Smooth muscle cell (in vitro differentiated cells): ENCODE results near the gene WDR11. TPM values are rescaled to one million over a fixed set of nuclear protein-coding genes. Genes with fewer than 3 reads are reported as not detected.

ENCODE experiments used
- DNase-seq: peaks from one replicate; lab custom pipeline; 2025; ENCODE audit not compliant: unreplicated experiment; lab: John Stamatoyannopoulos, UW
- H2AFZ ChIP-seq: fragments of 200-600 bp; sonication (generic); 2 replicates; pipeline ENCODE4 v1.6.0; 2016; ENCODE audit warnings: antibody characterized with exemption, low read depth, mild to moderate bottlenecking
- H3F3A ChIP-seq: fragments of 200-600 bp; sonication (generic); 2 replicates; pipeline ENCODE4 v1.6.0; 2017; ENCODE audit warnings: antibody characterized with exemption, low read depth
- H3K27ac ChIP-seq: fragments of 200-600 bp; sonication (generic); 2 replicates; pipeline ENCODE4 v1.5.1; 2016; ENCODE audit warnings: low read depth, mild to moderate bottlenecking
- H3K27me3 ChIP-seq: fragments of 200-600 bp; sonication (generic); 2 replicates; pipeline ENCODE4 v1.6.1; 2016; ENCODE audit warnings: low read depth, mild to moderate bottlenecking
- H3K36me3 ChIP-seq: fragments of 200-600 bp; sonication (generic); 2 replicates; pipeline ENCODE4 v1.5.1; 2016; ENCODE audit warnings: low read depth
- H3K4me1 ChIP-seq: fragments of 200-600 bp; sonication (generic); 2 replicates; pipeline ENCODE4 v1.5.1; 2016; ENCODE audit warnings: low read depth
- H3K4me2 ChIP-seq: fragments of 200-600 bp; sonication (generic); 2 replicates; pipeline ENCODE4 v1.6.0; 2016; ENCODE audit warnings: mild to moderate bottlenecking
- H3K4me3 ChIP-seq: fragments of 200-600 bp; sonication (generic); 2 replicates; pipeline ENCODE4 v1.5.1; 2016; ENCODE audit warnings: mild to moderate bottlenecking
- H3K79me2 ChIP-seq: fragments of 200-600 bp; sonication (generic); 2 replicates; pipeline ENCODE4 v1.6.0; 2016; ENCODE audit warnings: low read depth, mild to moderate bottlenecking
- H3K9ac ChIP-seq: fragments of 200-600 bp; sonication (generic); 2 replicates; pipeline ENCODE4 v1.6.0; 2016; ENCODE audit warnings: low read depth
- H3K9me3 ChIP-seq: fragments of 200-600 bp; sonication (generic); replicated peaks from 2 replicates; pipeline ENCODE4 v1.5.1; 2016; ENCODE audit warnings: low read depth
- H4K20me1 ChIP-seq: fragments of 200-600 bp; sonication (generic); 2 replicates; pipeline ENCODE4 v1.6.0; 2016; ENCODE audit warnings: low read depth
- CTCF ChIP-seq: fragments of 200-600 bp; sonication (generic); IDR thresholded peaks from 2 replicates; pipeline ENCODE4 v1.5.1; 2017; ENCODE audit warnings: borderline replicate concordance, mild to moderate bottlenecking, antibody characterized with exemption; ENCODE audit not compliant: insufficient read depth, poor library complexity, severe bottlenecking
- WGBS: methylation state at CpG from one replicate; pipeline ENCODE4 v1.1.7; 2016; ENCODE audit warnings: low lambda C conversion rate; 5-methylcytosine and 5-hydroxymethylcytosine counted together
- polyA plus RNA-seq: library from polyadenylated mRNA; unstranded; fragments of >200 nt; fragmentation: Nextera tagmentation; extraction: Ambion mirVana; gene quantifications from 2 replicates; pipeline ENCODE4 v1.2.1, GENCODE V29; 2016
- total RNA-seq: library from RNA; depleted of rRNA; stranded (reverse); fragments of >200 nt; gene quantifications from 2 replicates; pipeline ENCODE4 v1.2.3, GENCODE V29; 2014

The WDR11 gene
- total and polyA plus RNA-seq, 2 experiments from 2014 or later: 19.3 to 58.7 TPM

GRCh38 chr10:120883071-120883470 is 31.9 kb downstream of the WDR11 start:
- Histone ChIP-seq H3F3A (no peaks in the 10 kb centered on the region), H3K79me2 (no peaks in the 10 kb centered on the region), H3K9ac (no peak overlapping the region), H3K9me3 (no peaks in the 10 kb centered on the region), H3K4me2 (no peak overlapping the region), H3K4me1 (no peaks in the 10 kb centered on the region), H3K4me3 (no peak overlapping the region), H3K36me3 (peaks cover 26% of the 10 kb centered on the region), H3K27ac (no peak overlapping the region), H2AFZ (no peak overlapping the region), H3K27me3 (no peaks in the 10 kb centered on the region), H4K20me1 (no peaks in the 10 kb centered on the region)
- WGBS: 100% methylated on average over 1 of the region's 1 CpG
- DNase-seq: no peak
- no peak for TF ChIP-seq CTCF

- no peaks in the 10 kb centered on the region for H3K27me3 ChIP-seq
- TF ChIP-seq CTCF: no peak
- no peak overlapping the region for H2AFZ ChIP-seq
- H3K4me2 ChIP-seq: no peak overlapping the region
- DNase-seq: no peak
- no peaks in the 10 kb centered on the region for H3K9me3 ChIP-seq
- no peak overlapping the region for H3K9ac ChIP-seq
- no peak overlapping the region for H3K27ac ChIP-seq
- H3K79me2 ChIP-seq: no peaks in the 10 kb centered on the region
- no peaks in the 10 kb centered on the region for H4K20me1 ChIP-seq
- peaks cover 20% of the 10 kb centered on the region for H3K36me3 ChIP-seq
- H3F3A ChIP-seq: no peaks in the 10 kb centered on the region
- H3K4me1 ChIP-seq: no peaks in the 10 kb centered on the region
- 88% methylated on average over 3 of the region's 3 CpGs for WGBS
- H3K4me3 ChIP-seq: no peak overlapping the region
Measured at GRCh38 chr10:120887482-120887881, 36.3 kb downstream of the WDR11 start.

- Histone ChIP-seq H3K4me2 (no peak overlapping the region), H3K4me3 (no peak overlapping the region), H4K20me1 (peaks cover 10% of the 10 kb centered on the region), H3K27me3 (no peaks in the 10 kb centered on the region), H3K36me3 (peaks cover 20% of the 10 kb centered on the region), H2AFZ (no peak overlapping the region), H3K9ac (no peak overlapping the region), H3K79me2 (no peaks in the 10 kb centered on the region), H3K27ac (no peak overlapping the region), H3K4me1 (no peaks in the 10 kb centered on the region), H3K9me3 (no peaks in the 10 kb centered on the region), H3F3A (no peaks in the 10 kb centered on the region)
- DNase-seq: no peak
- TF ChIP-seq CTCF: no peak
Measured at GRCh38 chr10:120891365-120891764, 40.2 kb downstream of the WDR11 start.

GRCh38 chr10:120894556-120894955 is 43.4 kb downstream of the WDR11 start:
- DNase-seq: no peak
- H3K27ac ChIP-seq: no peak overlapping the region
- H3K27me3 ChIP-seq: no peaks in the 10 kb centered on the region
- H3K36me3 ChIP-seq: peaks cover 13% of the 10 kb centered on the region
- peaks cover 10% of the 10 kb centered on the region for H4K20me1 ChIP-seq
- H3K9ac ChIP-seq: no peak overlapping the region
- no peak overlapping the region for H2AFZ ChIP-seq
- H3K79me2 ChIP-seq: no peaks in the 10 kb centered on the region
- H3K4me2 ChIP-seq: no peak overlapping the region
- TF ChIP-seq CTCF: no peak
- no peaks in the 10 kb centered on the region for H3K9me3 ChIP-seq
- no peaks in the 10 kb centered on the region for H3K4me1 ChIP-seq
- H3K4me3 ChIP-seq: no peak overlapping the region
- WGBS: 84% methylated on average over 1 of the region's 1 CpG
- no peaks in the 10 kb centered on the region for H3F3A ChIP-seq
